Activated T-cell treated with anti-CD3 and anti-CD28 coated beads for 1 hour (primary cell): ENCODE data around the gene TRIM33.
"Not testable (repeated sequence)": the region's sequence is repeated elsewhere in the genome, so short reads cannot be mapped to it uniquely, and the experiment has no call there.

Experiments
- DNase-seq: peaks from one replicate; pipeline ENCODE4 v3.0.0-alpha.2; 2020; ENCODE audit warnings: low read depth

TRIM33 gene

GRCh38 chr1:114466334-114467014 is 44.5 kb downstream of the TRIM33 start:
- no peak for DNase-seq

GRCh38 chr1:114462963-114463362 is 48.0 kb downstream of the TRIM33 start:
- no peak for DNase-seq

GRCh38 chr1:114462341-114462740 is 48.7 kb downstream of the TRIM33 start:
- DNase-seq, result no peak

GRCh38 chr1:114458237-114458777 is 52.7 kb downstream of the TRIM33 start:
- DNase-seq, result no peak

GRCh38 chr1:114457675-114458236 is 53.2 kb downstream of the TRIM33 start:
- no peak for DNase-seq

GRCh38 chr1:114456586-114456985 is 54.4 kb downstream of the TRIM33 start:
- no peak for DNase-seq

- DNase-seq, result no peak
Observed at GRCh38 chr1:114455102-114455785, 55.8 kb downstream of the TRIM33 start.

GRCh38 chr1:114454539-114454938 is 56.5 kb downstream of the TRIM33 start:
- DNase-seq, result no peak

- DNase-seq, result no peak
Observed at GRCh38 chr1:114453361-114453784, 57.6 kb downstream of the TRIM33 start.

- no peak for DNase-seq
Observed at GRCh38 chr1:114448370-114449036, 62.5 kb downstream of the TRIM33 start.

- DNase-seq, result no peak
Observed at GRCh38 chr1:114446198-114446597, 64.8 kb downstream of the TRIM33 start.

GRCh38 chr1:114443226-114443625 is 67.8 kb downstream of the TRIM33 start:
- DNase-seq, result not testable (repeated sequence)

GRCh38 chr1:114441332-114441731 is 69.7 kb downstream of the TRIM33 start:
- no peak for DNase-seq

- DNase-seq, result no peak
Observed at GRCh38 chr1:114439369-114439768, 71.6 kb downstream of the TRIM33 start.

GRCh38 chr1:114437812-114438211 is 73.2 kb downstream of the TRIM33 start:
- no peak for DNase-seq

- no peak for DNase-seq
Observed at GRCh38 chr1:114436799-114437198, 74.2 kb downstream of the TRIM33 start.

GRCh38 chr1:114435088-114435715 is 75.8 kb downstream of the TRIM33 start:
- no peak for DNase-seq

GRCh38 chr1:114431026-114431425 is 80.0 kb downstream of the TRIM33 start:
- DNase-seq, result no peak

- DNase-seq, result no peak
Observed at GRCh38 chr1:114428083-114428754, 82.8 kb downstream of the TRIM33 start.

- no peak for DNase-seq
Observed at GRCh38 chr1:114427612-114428011, 83.4 kb downstream of the TRIM33 start.

- no peak for DNase-seq
Observed at GRCh38 chr1:114423455-114423854, 87.5 kb downstream of the TRIM33 start.
